Lung microvascular endothelial cell (primary cell): ENCODE data around the gene FAM81A. TPM values are rescaled to one million over a fixed set of nuclear protein-coding genes. Genes with fewer than 3 reads are reported as not detected.
"Not testable (repeated sequence)": the region's sequence is repeated elsewhere in the genome, so short reads cannot be mapped to it uniquely, and the experiment has no call there.

Experiments used
- DNase-seq, 2 donors: peaks; one replicate each; pipeline versions ENCODE4 v3.0.0 to v3.0.0-alpha.2; 2010; ENCODE audit warnings: low read depth in 2 of 2
- total RNA-seq: library from RNA; depleted of rRNA; stranded (reverse); fragments of >200 nt; gene quantifications from 2 replicates; pipeline ENCODE4 v1.2.1, GENCODE V29; 2014

FAM81A gene
- total RNA-seq, 1 donor from 2014 or later, result not detected

DNA sequence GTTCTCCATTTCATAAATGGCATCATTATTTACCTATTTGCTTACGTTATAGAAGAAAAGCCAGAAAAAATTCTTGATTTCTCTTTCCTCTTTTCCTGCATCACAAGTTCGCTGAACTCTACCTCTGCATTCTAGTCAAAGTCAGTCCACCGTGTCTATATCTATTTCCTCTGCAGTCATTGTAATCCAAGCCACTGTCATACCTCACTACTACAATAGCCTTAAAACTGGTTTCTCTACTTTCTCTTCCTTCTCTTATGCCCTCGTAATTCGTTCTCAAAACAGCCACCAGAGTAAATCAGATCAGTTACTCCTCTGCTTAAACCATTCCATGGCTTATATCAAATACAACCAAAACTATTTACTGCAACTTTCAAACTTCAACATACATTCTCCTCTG lies 13.4 kb upstream of the FAM81A start:
- no peak for DNase-seq

DNA sequence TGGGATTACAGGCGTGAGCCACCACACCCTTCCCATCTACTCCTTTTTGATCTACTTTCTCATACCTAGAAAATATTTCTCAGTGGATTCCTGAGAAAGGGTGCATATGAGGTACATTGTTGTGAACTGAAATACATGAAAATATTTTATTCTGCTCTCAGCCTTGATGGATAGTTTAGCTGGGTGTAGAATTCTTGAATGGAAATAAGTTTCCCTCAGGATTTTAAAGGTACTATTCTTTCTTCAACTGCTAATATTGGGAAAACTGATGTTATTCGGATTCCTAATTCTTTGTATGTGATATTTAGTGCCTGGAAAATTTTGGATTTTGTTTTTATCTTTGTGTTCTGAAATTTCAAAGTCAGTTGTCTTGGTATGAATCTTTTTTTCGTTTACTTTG lies 9.1 kb upstream of the FAM81A start:
- not testable (repeated sequence) for DNase-seq

- no peak for DNase-seq
Observed at GRCh38 chr15:59432389-59432788, 5.6 kb upstream of the FAM81A start.

- no peak for DNase-seq
Observed at GRCh38 chr15:59434481-59434880, 3.5 kb upstream of the FAM81A start.

- peak; percentile 9 to 42 for DNase-seq
Observed at GRCh38 chr15:59436774-59437141, 1.2 kb upstream of the FAM81A start.

DNA sequence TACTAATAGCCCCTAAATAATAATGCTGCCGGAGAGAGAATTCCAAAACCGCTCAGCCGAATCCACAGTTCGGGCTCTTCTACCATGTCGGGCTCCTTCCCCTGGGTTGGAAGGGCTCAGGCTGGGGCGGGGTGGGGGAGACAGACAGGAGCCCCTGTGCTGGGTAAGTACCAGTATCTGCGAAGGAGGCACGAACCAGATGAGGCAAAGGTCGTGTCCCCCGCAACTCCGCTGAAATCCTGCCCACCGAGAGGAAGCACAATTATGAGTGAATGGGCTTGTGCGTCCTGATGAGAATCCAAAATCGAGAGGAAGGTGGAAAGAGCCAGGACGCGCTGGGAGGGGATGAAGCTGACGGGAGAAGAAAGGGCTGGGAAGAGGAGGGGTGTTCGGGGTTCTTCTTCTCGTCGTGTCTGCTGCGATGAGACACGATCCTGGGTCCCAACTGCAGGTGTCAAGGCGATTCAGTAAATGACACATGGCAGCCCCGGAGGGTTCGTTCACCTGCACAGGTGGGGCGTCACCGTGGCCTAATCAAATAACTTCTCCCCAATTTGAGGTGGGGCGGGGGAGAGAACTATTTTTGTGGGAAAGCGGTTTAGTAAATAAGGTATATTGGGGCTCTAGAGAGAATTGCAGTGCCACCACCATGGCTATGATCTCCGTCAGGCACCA lies 707 bp upstream of the FAM81A start:
- DNase-seq, result peak in 1 of 2 donors; percentile 0

DNA sequence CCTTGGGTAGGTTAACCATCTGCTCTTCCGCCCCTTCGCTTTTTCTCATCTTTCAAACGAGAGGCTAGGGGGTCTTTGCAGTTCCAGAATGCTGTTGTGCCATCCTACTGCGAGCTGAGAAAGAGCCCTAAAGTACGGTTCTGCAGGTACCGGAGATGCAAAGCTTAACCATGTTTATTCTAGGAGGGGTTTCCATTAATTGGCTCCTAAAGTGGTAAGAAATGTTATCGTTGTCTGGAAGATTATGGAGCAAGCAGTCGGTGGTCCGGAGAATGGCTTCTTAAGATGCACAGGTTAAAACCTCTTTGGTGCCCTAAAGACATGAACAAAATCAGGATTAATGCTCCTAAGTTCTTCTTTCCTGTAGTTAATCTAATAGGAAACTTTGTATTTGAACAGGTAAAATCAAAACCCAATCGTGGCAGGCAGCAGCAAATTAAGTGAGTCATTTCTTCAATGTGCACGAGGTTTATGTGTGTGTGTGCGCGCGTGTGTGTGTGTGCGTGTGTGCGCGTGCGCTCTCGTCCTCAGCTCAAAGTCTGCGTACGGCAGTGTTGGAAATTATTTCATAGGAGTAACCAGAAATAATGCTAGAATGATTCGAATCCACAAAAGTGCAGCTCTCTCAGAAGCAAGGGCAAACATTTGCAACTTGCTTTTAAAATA lies 772 bp downstream of the FAM81A start:
- no peak for DNase-seq

DNA sequence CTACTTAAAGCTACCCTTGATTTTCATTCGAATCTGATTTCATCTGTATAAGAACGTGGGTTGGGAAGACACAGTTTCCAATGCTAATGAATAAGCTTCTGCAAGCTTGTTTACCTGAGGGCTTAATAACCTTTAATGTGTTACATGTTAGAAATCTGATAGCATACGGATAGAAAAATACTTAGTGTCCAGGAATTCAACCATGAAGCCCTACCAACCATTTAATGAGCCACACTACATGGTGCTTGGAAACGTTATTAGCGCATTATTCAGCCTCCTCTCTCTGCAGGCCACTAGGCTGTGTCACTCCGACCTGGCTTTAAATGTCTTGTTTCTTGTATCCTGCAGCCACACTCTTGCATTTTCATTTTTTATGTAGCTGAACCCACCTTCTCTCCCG lies 1.6 kb downstream of the FAM81A start:
- DNase-seq, result no peak

GRCh38 chr15:59443341-59444072 lies 5.5 kb downstream of the FAM81A start:
- DNase-seq, result peak in 1 of 2 donors; percentile 14

DNA sequence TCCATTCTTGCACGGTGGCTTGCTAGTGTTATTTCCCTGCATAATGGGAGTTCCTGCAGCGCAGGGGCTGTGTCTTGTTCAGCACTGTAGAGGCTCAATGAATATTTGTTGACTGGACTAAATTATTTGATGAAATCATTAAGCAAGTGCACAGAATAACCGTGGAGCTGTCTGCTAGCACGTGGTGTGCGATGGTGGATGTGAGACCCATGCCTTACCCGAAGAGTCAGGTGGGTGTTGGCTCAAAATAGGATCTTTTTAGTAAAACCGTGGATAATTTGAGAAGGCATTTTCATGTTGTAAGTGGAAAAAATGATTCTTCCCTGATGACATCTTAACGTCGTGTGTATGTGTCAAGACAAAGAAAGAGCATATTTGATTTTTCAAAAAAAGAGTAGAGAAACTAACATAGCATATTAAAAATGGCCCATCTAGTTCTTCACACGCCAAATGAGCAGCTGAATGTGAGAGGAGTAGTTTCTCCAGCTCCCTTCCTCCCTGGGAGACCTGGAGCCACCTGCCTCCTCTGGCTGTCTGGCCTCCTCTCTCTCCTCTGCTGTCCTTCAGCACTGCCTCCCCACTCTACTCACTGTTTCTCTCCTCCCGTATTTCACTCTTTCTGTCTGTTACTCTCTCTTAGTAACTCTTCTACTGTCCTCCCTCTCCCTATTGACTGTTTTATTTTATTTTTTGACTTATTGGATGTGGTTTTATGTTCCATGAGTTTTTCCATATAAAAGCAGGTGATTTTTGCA lies 6.3 kb downstream of the FAM81A start:
- DNase-seq, result no peak

DNA sequence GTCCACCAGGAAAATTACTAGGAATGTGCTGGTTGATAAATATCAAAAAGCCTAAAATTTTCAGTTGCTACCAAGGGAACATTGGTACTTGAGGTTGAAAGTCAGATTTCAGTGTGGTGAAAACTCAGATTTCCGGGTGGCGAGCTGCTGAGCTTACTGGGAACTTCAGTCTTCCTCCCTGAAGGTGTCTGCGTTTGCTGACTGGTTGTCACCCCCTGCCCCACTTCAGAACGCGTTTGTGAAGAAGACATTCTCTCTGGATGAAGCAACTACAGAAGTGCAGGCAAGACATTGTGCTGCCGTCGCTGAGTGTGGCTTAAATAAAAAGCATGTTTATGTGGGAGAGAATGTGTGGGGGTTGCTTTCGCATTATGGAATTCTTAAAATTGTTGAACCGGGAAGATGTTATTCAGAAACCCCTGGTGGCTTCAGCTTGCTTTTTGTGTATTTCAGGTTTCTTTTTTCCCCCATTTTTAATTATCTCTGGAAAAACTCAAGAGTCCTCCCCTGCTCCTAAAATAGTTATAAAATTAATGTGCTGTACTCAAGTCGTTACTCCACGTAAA lies 7.1 kb downstream of the FAM81A start:
- DNase-seq, result no peak

DNA sequence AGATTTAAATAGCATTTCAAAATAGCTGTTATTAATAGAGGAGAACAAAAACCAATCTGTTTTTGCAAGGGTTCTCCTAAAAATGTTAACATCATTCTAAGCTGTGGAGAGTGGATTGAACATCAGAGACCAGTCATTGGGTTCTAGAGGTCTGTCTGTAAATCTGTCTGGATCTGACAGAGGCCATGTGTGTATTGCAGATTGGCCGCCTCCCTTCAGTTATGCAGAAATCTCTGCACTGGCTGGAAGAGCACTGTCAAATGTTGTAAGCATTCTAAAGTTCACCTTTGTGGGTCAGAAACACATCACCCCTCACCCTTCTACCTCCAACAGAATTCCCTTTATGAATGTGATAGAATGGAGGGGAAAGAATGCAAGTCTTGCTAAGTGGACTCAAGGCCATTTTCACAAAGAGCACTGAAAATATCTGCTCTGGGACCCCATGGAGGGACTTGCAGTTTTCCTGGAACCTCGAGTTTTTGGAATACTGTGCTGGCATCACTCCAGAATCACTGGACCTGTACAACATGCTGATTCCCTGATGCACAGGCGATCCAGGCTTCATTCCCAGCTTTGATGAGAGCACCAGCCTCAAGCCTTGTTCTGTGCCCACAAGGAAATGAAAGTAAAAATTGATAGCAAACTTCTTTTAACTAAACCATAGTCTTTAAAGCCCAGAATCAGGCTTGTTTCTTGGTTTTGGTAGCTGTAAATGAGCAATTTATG lies 8.4 kb downstream of the FAM81A start:
- no peak for DNase-seq

- no peak for DNase-seq
Observed at GRCh38 chr15:59447367-59447766, 9.4 kb downstream of the FAM81A start.

DNA sequence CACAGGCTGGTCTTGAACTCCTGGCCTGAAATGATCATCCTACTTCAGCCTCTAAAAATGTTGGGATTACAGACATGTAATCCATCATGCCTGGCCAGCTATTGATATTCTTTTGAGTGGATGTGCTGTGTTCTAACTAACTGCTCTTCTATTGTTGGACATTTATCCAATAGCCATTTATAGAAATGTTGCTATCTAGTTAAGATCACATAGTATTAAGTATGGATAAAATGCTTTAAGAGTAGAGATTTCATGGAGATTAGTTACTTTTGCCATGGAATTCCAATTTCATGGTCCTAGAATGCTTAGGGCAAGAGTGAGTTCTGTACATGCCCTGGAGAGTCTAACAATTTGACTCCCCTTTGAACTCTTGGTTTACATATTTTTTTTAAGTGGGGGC lies 10.9 kb downstream of the FAM81A start:
- no peak for DNase-seq

DNA sequence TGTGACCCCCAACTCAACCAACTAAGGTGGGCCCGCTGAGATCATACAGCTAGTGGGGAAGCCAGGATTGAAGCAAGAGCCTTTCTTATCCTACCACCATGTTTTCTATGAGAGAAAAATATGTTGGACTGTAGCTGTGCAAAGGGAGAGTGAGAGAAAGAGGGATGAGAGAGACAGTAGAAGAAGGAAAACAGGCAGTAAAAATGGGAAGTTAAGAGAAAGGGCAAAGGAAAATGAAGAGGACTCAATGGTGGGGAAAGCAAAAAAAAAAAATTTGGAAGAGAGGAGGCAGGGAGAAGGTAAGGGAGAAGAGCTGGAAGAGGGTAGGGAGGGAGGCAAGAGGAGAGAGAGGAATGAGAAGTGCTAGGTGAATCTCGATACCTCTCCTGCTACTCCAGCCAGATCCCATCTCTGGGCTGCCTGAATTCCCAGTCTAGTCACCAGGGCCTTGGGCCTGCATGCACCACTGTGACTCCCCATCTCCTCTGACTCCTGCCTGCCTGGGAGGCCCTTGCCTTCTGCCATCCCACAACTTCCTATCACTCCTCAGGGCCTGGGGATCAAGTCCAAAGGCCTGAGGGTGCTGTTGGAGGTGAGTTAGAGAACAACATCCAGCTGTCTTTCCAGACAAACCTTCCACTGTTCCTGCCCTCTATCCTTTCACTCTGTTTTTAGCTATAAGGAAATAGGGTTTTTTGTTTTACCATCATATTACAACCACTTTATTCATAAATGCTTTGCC lies 15.7 kb downstream of the FAM81A start:
- DNase-seq, result no peak

- DNase-seq, result no peak
Observed at GRCh38 chr15:59456114-59456513, 18.1 kb downstream of the FAM81A start.

DNA sequence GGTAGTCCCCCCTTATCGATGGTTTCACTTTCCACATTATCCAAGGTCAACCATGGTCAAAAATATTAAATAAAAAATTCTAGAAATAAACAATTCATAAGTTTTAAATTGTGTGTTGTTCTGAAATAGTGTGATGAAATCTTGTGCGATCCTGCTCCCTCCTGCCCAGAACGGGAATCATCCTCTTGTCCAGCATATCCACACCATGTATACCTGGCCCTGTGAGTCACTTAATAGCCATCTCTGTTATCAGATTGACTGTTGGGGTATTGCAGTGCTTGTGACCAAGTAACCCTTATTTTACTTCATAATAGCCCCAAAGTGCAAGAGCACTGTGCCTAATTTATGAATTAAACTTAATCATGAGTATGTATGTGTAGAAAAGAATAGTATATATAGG lies 19.1 kb downstream of the FAM81A start:
- no peak for DNase-seq

DNA sequence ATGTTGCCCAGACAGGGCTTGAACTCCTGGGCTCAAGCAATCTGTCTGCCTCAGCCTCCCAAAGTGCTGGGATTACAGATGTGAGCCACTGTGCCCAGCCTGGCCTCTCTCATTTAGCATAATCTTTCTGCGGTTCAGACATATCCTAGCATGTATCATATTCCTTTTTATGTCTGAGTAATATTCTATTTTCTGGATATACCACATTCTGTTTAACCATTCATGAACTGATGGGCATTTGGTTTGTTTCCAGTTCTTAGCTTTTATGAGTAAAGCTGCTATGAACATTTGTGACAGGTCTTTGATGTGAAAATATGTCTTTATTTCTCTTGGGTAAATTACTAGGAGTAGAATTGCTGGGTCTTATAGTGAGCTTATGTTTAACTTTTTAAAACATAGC lies 23.5 kb downstream of the FAM81A start:
- DNase-seq, result no peak

DNA sequence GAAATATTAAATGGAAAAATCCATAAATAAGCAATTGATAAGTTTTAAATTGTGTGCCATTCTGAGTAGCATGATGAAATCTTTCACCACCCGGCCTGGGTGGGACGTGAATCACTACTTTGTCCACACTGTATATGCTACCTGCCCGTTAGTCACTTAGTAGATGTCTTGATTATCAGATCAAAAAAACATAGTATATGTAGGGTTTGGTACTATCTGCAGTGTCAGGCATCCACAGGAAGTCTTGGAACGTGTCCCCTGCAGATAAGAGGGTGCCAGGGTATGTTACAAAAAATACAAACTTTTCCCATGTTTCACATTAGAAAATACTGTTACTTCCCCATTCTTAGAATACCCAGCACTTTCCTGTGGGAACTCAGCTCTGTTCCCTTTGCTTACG lies 35.2 kb downstream of the FAM81A start:
- no peak for DNase-seq

DNA sequence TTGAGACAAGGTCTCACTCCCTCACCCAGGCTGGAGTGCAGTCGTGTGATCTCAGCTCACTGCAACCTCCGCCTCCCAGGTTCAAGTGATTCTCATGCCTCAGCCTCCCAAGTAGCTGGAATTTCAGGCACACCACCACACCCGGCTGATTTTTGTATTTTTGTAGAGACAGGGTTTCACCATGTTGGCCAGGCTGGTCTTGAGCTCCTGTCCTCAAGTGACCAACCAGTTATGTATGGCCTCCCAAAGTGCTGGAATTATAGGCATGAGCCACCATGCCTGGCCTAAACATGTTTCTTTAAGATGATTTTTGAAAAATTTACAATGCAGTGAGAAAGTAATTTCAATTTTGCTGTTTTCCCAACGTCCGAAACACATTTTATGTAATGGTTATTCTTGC lies 37.2 kb downstream of the FAM81A start:
- not testable (repeated sequence) for DNase-seq
